Hematopoietic multipotent progenitor cell treated with erythropoietin and hydrocortisone succinate and interleukin-3 and kit ligand, for 8 days (in vitro differentiated cells): ENCODE measurements around the gene HAPLN3.
"Not testable (repeated sequence)": the region's sequence is repeated elsewhere in the genome, so short reads cannot be mapped to it uniquely, and the experiment has no call there.

Source experiments
- DNase-seq: peaks from one replicate; pipeline ENCODE4 v3.0.0-alpha.2; 2015

HAPLN3 gene, protein sequence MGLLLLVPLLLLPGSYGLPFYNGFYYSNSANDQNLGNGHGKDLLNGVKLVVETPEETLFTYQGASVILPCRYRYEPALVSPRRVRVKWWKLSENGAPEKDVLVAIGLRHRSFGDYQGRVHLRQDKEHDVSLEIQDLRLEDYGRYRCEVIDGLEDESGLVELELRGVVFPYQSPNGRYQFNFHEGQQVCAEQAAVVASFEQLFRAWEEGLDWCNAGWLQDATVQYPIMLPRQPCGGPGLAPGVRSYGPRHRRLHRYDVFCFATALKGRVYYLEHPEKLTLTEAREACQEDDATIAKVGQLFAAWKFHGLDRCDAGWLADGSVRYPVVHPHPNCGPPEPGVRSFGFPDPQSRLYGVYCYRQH

DNA sequence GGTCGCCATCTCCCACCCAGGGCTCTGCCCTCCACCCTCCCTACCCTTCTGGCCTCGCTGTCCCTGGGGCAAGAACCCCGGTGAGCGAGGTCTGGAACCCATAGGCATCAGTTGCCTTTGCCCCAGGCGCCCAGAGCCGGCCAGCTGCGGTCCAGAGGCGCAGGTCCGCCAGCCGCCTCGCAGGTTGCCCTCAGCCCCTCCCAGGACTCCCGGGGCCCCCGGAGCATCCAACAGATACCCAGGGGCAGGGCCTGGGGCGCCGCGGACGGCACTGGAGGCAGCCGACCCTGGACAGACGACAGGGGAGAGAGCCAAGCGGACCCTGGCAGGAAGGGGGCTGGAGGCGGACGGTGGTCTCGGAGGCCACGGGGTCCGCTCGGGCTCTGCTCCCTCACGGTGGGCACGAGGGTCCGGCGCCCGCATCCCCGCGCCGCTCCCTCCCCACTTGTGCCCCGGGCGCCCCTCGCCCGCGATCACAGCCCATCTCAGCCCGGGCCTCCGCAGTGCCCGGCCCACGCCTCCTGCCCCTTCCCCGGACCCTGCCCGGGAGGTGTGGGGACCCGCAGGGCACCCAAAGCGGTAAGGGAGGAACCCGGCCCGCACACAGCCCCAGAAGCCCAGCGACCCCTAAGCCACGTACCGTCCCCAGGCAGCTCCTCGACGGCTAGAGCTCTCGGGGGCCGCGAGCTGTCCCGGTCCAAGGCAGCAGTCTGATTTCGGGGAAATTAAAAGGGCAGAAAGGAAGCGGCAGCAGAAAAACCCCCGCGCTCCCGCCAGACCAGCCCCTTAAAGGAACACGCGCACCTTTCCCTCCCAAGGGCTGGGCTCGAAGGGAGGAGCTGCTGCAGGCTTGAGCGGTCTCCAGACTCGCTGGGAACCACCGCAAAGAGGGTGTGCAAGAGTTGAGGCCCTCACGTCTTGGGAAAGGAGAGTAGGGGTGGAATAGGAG lies at the start of gene HAPLN3:
Gene HAPLN3 (minus strand): TSS at position 726 of the 949 bp plus-strand sequence. CDS start 8,246 bp downstream, outside the sequence.
- peak; percentile 22 for DNase-seq

DNA sequence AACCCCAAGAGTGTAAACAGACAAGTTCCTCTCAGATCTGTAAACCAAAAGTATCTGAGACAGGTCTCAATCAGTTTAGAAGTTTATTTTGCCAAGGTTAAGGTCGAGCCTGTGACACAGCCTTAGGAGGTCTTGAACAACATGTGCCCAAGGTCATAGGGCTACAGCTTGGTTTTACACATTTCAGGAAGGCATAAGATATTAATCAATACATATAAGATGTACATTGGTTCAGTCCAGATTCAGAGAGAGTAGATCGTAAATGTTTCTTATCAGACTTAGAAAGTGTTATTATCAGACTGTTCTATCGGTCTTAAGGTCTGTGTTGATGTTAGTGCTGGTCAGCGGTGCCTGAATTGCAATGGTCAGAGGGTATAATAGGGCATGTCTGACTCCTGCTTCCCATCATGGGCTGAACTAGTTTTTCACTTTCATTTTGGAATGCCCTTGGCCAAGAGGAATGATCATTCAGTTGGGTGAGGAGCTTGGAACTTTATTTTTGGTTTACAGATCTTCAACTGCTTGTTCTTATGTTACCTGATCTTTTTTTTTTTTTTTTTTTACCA lies 44.8 kb upstream of the HAPLN3 start:
- DNase-seq, result no peak

GRCh38 chr15:88939486-88939806 lies 44.1 kb upstream of the HAPLN3 start:
- no peak for DNase-seq

- DNase-seq, result no peak
These were observed 43.6 kb upstream of the HAPLN3 start for GRCh38 chr15:88938802-88939485.

DNA sequence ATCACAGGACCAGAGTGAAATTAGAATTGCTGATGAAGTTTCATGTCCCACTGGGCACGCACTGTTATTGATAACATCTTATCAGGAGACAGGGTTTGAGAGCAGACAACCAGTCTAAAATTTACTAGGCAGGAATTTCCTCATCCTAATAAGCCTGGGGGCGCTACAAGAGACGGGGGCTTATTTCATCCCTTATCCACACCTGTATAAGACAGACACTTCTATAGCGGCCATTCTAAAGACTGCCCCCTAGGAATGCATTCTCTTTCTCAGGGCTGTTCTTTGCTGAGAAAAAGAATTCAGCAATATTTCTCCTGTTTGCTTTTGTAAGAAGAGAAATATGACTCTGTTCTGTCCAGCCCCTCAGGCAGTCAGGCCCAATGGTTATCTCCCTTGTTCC lies 39.1 kb upstream of the HAPLN3 start:
- DNase-seq, result not testable (repeated sequence)

DNA sequence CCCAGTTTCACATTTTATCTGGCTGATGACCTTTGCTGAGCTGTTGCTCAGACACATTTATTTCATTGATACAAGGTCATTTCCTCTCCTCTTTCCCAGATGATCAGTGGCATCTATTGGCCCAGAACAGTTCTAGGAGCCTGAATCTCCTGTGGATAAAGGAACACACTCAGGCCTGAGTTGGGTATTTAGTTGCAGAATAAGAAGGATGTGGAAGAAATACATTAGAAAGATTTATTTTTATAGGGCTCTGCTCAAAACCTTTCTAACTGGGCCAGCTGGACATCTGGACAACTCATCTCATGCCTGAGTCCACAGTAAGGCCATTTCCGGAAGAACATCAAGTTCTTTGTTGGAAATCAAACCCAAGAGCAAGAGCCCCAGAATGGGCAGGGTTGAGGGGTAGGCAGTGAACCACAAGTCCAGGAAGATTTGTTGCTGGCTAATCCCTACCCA lies 37.6 kb upstream of the HAPLN3 start:
- no peak for DNase-seq

DNA sequence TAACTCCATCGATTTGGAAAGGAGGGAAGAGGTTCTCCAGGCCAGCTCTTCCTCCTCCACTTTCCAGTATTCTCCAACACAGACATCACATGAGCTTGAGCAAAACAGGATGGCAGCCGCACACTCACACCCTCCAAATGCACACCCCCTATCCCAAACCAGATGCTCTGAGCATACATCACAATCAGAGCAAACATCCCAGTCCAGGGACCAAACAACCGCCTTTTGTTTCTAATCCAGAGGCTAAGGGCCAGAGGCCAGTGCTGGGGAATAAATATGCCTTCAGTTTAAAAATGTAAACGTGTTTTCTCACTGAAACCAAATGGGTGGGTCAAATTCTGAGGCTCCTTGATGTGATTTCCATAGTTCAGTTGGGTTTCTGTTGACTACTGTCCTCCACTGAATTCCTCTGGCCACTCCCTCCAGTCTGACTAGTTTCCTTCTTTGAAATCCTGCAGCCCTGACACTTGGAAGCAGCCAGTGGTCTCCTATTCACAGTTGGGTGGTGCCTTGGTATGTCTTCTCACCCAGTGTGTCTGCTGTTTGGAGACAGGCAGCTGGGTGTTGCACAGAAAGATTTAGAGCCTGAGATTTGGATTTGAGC lies 37.0 kb upstream of the HAPLN3 start:
- DNase-seq, result no peak

- DNase-seq, result no peak
These were observed 35.2 kb upstream of the HAPLN3 start for GRCh38 chr15:88930579-88930978.

- not testable (repeated sequence) for DNase-seq
These were observed 34.2 kb upstream of the HAPLN3 start for GRCh38 chr15:88929358-88930098.

- not testable (repeated sequence) for DNase-seq
These were observed 32.8 kb upstream of the HAPLN3 start for GRCh38 chr15:88928192-88928591.

- DNase-seq, result not testable (repeated sequence)
These were observed 30.3 kb upstream of the HAPLN3 start for GRCh38 chr15:88925648-88926047.

GRCh38 chr15:88920892-88921435 lies 25.6 kb upstream of the HAPLN3 start:
- DNase-seq, result not testable (repeated sequence)

GRCh38 chr15:88920186-88920891 lies 25.0 kb upstream of the HAPLN3 start:
- peak; percentile 13 for DNase-seq

GRCh38 chr15:88918738-88919137 lies 23.4 kb upstream of the HAPLN3 start:
- no peak for DNase-seq

DNA sequence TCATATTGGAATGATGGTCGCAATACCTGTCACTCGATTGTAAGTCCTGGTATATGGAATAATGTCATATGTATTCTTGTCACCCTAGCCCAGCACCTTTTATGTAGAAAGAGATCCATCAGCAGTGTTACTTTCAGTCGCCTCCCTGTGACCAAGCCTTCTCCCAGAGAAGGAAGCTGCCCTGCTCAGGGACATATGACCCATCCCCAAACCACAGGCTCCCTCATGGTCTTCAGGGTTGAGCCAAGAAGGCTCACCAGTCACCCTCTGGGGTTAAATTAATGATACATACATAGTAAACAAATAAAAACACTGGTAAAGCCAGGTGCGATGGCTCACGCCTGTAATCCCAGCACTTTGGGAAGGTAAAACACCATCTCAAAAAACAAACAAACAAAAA lies 22.4 kb upstream of the HAPLN3 start:
- DNase-seq, result no peak

- no peak for DNase-seq
These were observed 20.0 kb upstream of the HAPLN3 start for GRCh38 chr15:88915354-88915753.

GRCh38 chr15:88913850-88914169 lies 18.5 kb upstream of the HAPLN3 start:
- DNase-seq, result no peak

- DNase-seq, result peak; percentile 70
These were observed 17.9 kb upstream of the HAPLN3 start, which contains the start of gene MFGE8 for GRCh38 chr15:88913017-88913849. TSS of gene MFGE8 (minus strand) at chr15:88913379. CDS start at chr15:88913319, 60 bp downstream.

GRCh38 chr15:88912500-88912921 lies 17.2 kb upstream of the HAPLN3 start:
- no peak for DNase-seq

- no peak for DNase-seq
These were observed 16.4 kb upstream of the HAPLN3 start for GRCh38 chr15:88911766-88912118.
